Endothelial cell of umbilical vein (primary cell): ENCODE results near the gene MYDGF. TPM values are rescaled to one million over a fixed set of nuclear protein-coding genes. Genes with fewer than 3 reads are reported as not detected.
A peak's percentile ranks its signal among the peaks of the same experiment; 100 is the strongest.

Source experiments
- BruUV-seq: library from RNA; stranded (reverse); fragments of 400-500 nt; replicated peaks from 2 replicates; lab custom pipeline; 2021; lab: Mats Ljungman, UMichigan
- CTCF ChIA-PET: fragments of 300-600, 350-600 bp; sonication (Branson Sonifier 250); formaldehyde crosslinking; loops from one replicate; lab custom pipeline; 2021; ENCODE audit warnings: antibody characterized with exemption, inconsistent platforms; lab: Charles Lee
- POLR2A ChIA-PET: fragments of 300-600, 350-600 bp; sonication (Branson Sonifier 250); formaldehyde crosslinking; loops from one replicate; lab custom pipeline; 2021; ENCODE audit warnings: antibody characterized with exemption, inconsistent platforms; lab: Charles Lee
- DNase-seq: peaks from one replicate; pipeline ENCODE4 v3.0.0-alpha.2; 2011; ENCODE audit warnings: low read depth, low spot score
- FAIRE-seq: peaks from 2 replicates; lab custom pipeline; 2011; peaks lifted over from hg19 to GRCh38; lab: Jason Lieb, UNC
- H2AFZ ChIP-seq: 2 replicates; pipeline ENCODE4 v1.6.0; 2012; ENCODE audit warnings: low read depth, low read length, control low read depth, inconsistent platforms
- H3K27ac ChIP-seq: 2 replicates; pipeline ENCODE4 v1.5.1; 2011; ENCODE audit warnings: low read depth, mild to moderate bottlenecking, control low read depth, low read length, moderate library complexity; ENCODE audit not compliant: insufficient read depth
- H3K27me3 ChIP-seq, 2 experiments: 2 replicates each; pipeline versions ENCODE4 v1.6.0 to v1.6.1; 2011; ENCODE audit warnings: low read length in 2 of 2, mixed read lengths in 1 of 2; ENCODE audit not compliant: control insufficient read depth in 2 of 2, insufficient read depth in 2 of 2
- H3K36me3 ChIP-seq, 2 experiments: 2 replicates in 1 of 2; 3 replicates in 1 of 2; pipeline ENCODE4 v1.5.1; 2011; ENCODE audit warnings: low read length in 2 of 2, mild to moderate bottlenecking in 1 of 2, moderate library complexity in 1 of 2; ENCODE audit not compliant: control insufficient read depth in 2 of 2, insufficient read depth in 2 of 2; ENCODE audit errors: extremely low read depth in 1 of 2
- H3K4me1 ChIP-seq: 3 replicates; pipeline ENCODE4 v1.5.1; 2011; ENCODE audit warnings: mild to moderate bottlenecking, low read length; ENCODE audit not compliant: control insufficient read depth, insufficient read depth; ENCODE audit errors: extremely low read depth
- H3K4me2 ChIP-seq: 2 replicates; pipeline ENCODE4 v1.6.1; 2011; ENCODE audit warnings: low read length, control low read depth, mixed read lengths; ENCODE audit not compliant: insufficient read depth
- H3K4me3 ChIP-seq, 3 experiments: fragments of 200-600 bp in 1 of 3; sonication (generic), shearing (Covaris generic) in 1 of 3; replicated peaks in 1 of 3; 2 replicates each; pipeline ENCODE4 v1.5.1; 2011 to 2016; ENCODE audit warnings: control low read depth in 3 of 3, low read length in 3 of 3, mild to moderate bottlenecking in 2 of 3, inconsistent platforms in 1 of 3, low read depth in 1 of 3, moderate library complexity in 1 of 3; ENCODE audit not compliant: insufficient read depth in 1 of 3
- H3K79me2 ChIP-seq: 2 replicates; pipeline ENCODE4 v1.6.0; 2012; ENCODE audit warnings: low read length, inconsistent platforms; ENCODE audit not compliant: control insufficient read depth, insufficient read depth
- H3K9ac ChIP-seq: replicated peaks from 2 replicates; pipeline ENCODE3; 2011; ENCODE audit warnings: low read length, control low read depth; ENCODE audit not compliant: insufficient read depth; ENCODE audit errors: extremely low read depth
- H3K9me1 ChIP-seq: replicated peaks from 3 replicates; pipeline ENCODE4 v1.6.0; 2011; ENCODE audit warnings: mild to moderate bottlenecking, low read length; ENCODE audit not compliant: control insufficient read depth, insufficient read depth; ENCODE audit errors: extremely low read depth
- H3K9me3 ChIP-seq: replicated peaks from 2 replicates; pipeline ENCODE4 v1.5.1; 2012; ENCODE audit warnings: low read length, inconsistent platforms; ENCODE audit not compliant: control insufficient read depth, insufficient read depth
- H4K20me1 ChIP-seq: replicated peaks from 2 replicates; pipeline ENCODE3; 2011; ENCODE audit warnings: mild to moderate bottlenecking, low read length; ENCODE audit not compliant: control insufficient read depth, insufficient read depth; ENCODE audit errors: extremely low read depth
- CTCF ChIP-seq, 2 donors: IDR thresholded peaks; 1 replicate in 1 of 2; 2 replicates in 1 of 2; pipeline ENCODE4 v1.5.1; 2011; ENCODE audit warnings: low read length in 2 of 2, mild to moderate bottlenecking in 2 of 2, moderate library complexity in 2 of 2, control low read depth in 1 of 2, inconsistent platforms in 1 of 2, low read depth in 1 of 2; ENCODE audit not compliant: insufficient read depth in 1 of 2; ENCODE audit errors: extremely low read depth in 1 of 2
- EZH2 ChIP-seq: IDR thresholded peaks from 2 replicates; pipeline ENCODE4 v1.6.1; 2012; ENCODE audit warnings: borderline replicate concordance, low read depth, mild to moderate bottlenecking, moderate library complexity, low read length, inconsistent platforms; ENCODE audit not compliant: severe bottlenecking
- FOS ChIP-seq: IDR thresholded peaks from 2 replicates; pipeline ENCODE4 v1.6.1; 2011; ENCODE audit warnings: mild to moderate bottlenecking, low read length, moderate library complexity, borderline replicate concordance; ENCODE audit not compliant: insufficient read depth
- GATA2 ChIP-seq: IDR thresholded peaks from 2 replicates; pipeline ENCODE4 v1.7.0; 2011; ENCODE audit warnings: low read depth, mild to moderate bottlenecking, moderate library complexity, mixed read lengths, low read length; ENCODE audit not compliant: insufficient read length, insufficient read depth
- JUN ChIP-seq: IDR thresholded peaks from 2 replicates; pipeline ENCODE4 v1.6.1; 2011; ENCODE audit warnings: borderline replicate concordance, low read depth; ENCODE audit not compliant: insufficient read length, insufficient read depth
- MAX ChIP-seq: IDR thresholded peaks from 2 replicates; pipeline ENCODE4 v1.6.1; 2011; ENCODE audit not compliant: insufficient read depth, insufficient read length
- MYC ChIP-seq: IDR thresholded peaks from one replicate; pipeline ENCODE4 v1.6.1; 2011; ENCODE audit warnings: mild to moderate bottlenecking, low read depth, low read length
- POLR2A ChIP-seq: IDR thresholded peaks from 2 replicates; pipeline ENCODE4 v1.6.1; 2012; ENCODE audit warnings: low read depth, mild to moderate bottlenecking, control low read depth, low read length
- POLR2AphosphoS5 ChIP-seq: IDR thresholded peaks from 2 replicates; pipeline ENCODE4 v1.6.1; 2012; ENCODE audit warnings: low read depth, mild to moderate bottlenecking, control low read depth, low read length, moderate library complexity; ENCODE audit not compliant: insufficient read depth
- dilution Hi-C: fragments of 300-500 bp; cut with MboI; formaldehyde crosslinking; loops from one replicate; pipeline ENCODE4 v1.15.0; 2019; ENCODE audit warnings: low sequenced_read_pairs; ENCODE audit not compliant: extremely low pct_ligation_motif_present
- intact Hi-C: fragments of 100-400 bp; cut with micrococcal nuclease; formaldehyde crosslinking; loops from one replicate; pipeline ENCODE4 v1.10.0; 2022
- polyA plus RNA-seq, 4 experiments: library from polyadenylated mRNA; depleted of rRNA in 3 of 4; stranded (reverse) in 3 of 4; unstranded in 1 of 4; fragments of >200 nt; gene quantifications; 2 replicates each; pipeline versions ENCODE4 v1.2.1 to v1.2.3, GENCODE V29; 2011 to 2012; ENCODE audit warnings: missing spikeins in 1 of 4
- total RNA-seq: library from RNA; stranded (reverse); gene quantifications from 2 replicates; pipeline ENCODE4 v1.2.3, GENCODE V29; 2021

The MYDGF gene
- total and polyA plus RNA-seq, 2 donors (not counting 3 experiments of a cell fraction or from before 2014, with no cell fraction given): 191 to 337 TPM

GRCh38 chr19:4624733-4625362 is 45.3 kb downstream of the MYDGF start:
- Histone ChIP-seq H3K36me3 (no peaks in the 10 kb centered on the region), H3K4me2 (no peak overlapping the region), H3K9me3 (no peaks in the 10 kb centered on the region), H3K27me3 (no peaks in the 10 kb centered on the region), H3K4me3 (no peak overlapping the region), H3K79me2 (no peaks in the 10 kb centered on the region), H3K9me1 (no peaks in the 10 kb centered on the region), H2AFZ (no peak overlapping the region), H3K4me1 (no peaks in the 10 kb centered on the region), H3K27ac (no peak overlapping the region), H3K9ac (no peak overlapping the region), H4K20me1 (no peaks in the 10 kb centered on the region)
- FAIRE-seq (peak; percentile 53), DNase-seq (peak; percentile 42)
- ChIA-PET POLR2A (no interaction called here), CTCF (interaction anchor here (0.7 to 4.9 kb wide), 10 partner anchors 9 to 102 kb away, joined by 3 to 23 read pairs (median 4); no protein-coding TSS in a partner anchor)
- TF ChIP-seq GATA2 (no peak), CTCF (IDR thresholded peaks at IDR 0.05; ENCODE audit: extremely low read depth in 1 of 2, insufficient read depth in 1 of 2, low read depth in 1 of 2, low read length in 2 of 2) (peak in 1 of 2 donors; percentile 49)
- no TSS peak for BruUV-seq
- dilution Hi-C loops: no loop called here
- intact Hi-C loops: no loop called here

- Histone ChIP-seq H3K79me2 (no peaks in the 10 kb centered on the region), H3K27ac (no peak overlapping the region), H4K20me1 (no peaks in the 10 kb centered on the region), H2AFZ (no peak overlapping the region), H3K27me3 (no peaks in the 10 kb centered on the region), H3K9ac (no peak overlapping the region), H3K4me1 (no peaks in the 10 kb centered on the region), H3K9me1 (no peaks in the 10 kb centered on the region), H3K36me3 (no peaks in the 10 kb centered on the region), H3K4me3 (no peak overlapping the region), H3K9me3 (no peaks in the 10 kb centered on the region), H3K4me2 (no peak overlapping the region)
- dilution Hi-C loops: no loop called here
- FAIRE-seq: peak; percentile 15
- no peak for DNase-seq
- POLR2A ChIA-PET: no interaction called here
- TF ChIP-seq POLR2A (no peak), MAX (no peak), CTCF (IDR thresholded peaks at IDR 0.05; ENCODE audit: extremely low read depth in 1 of 2, insufficient read depth in 1 of 2, low read depth in 1 of 2, low read length in 2 of 2) (no peak), POLR2AphosphoS5 (no peak), JUN (no peak), MYC (no peak), EZH2 (no peak), FOS (no peak), GATA2 (no peak)
- intact Hi-C loops: no loop called here
- no TSS peak for BruUV-seq
- CTCF ChIA-PET: interaction anchor here (0.8 to 4.9 kb wide), 7 partner anchors 10 to 101 kb away, joined by 3 to 23 read pairs (median 7); no protein-coding TSS in a partner anchor
Measured at GRCh38 chr19:4624301-4624700, 45.8 kb downstream of the MYDGF start.
